DND-41 (cell line): ENCODE measurements around the gene MACROD1.

Source experiments
- EZH2 ChIP-seq: IDR thresholded peaks from 3 replicates; pipeline ENCODE4 v1.6.1; 2012; ENCODE audit warnings: borderline replicate concordance, low read depth, mild to moderate bottlenecking, moderate library complexity, low read length, inconsistent platforms; ENCODE audit not compliant: severe bottlenecking
- TF ChIP-seq, protein P1 (sequence below): IDR thresholded peaks from 2 replicates; pipeline ENCODE4 v1.5.1; 2012; ENCODE audit warnings: borderline replicate concordance, low read length, moderate library complexity, mild to moderate bottlenecking; ENCODE audit not compliant: poor library complexity, severe bottlenecking; ENCODE audit errors: extremely low read depth

DNA sequence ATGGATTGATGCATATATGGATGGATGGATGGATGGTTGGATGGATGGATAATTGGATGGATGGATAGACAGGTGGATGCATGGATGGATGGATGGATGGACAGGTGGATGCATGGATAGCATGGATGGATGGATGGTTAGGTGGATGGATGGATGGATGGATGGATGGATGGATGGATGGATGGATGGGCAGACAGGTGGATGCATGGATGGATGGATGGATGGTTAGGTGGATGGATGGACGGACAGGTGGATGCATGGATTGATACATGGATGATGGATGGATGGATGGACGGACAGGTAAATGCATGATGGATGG, 52.5 kb downstream of the MACROD1 start:
- TF ChIP-seq, protein P1, sequence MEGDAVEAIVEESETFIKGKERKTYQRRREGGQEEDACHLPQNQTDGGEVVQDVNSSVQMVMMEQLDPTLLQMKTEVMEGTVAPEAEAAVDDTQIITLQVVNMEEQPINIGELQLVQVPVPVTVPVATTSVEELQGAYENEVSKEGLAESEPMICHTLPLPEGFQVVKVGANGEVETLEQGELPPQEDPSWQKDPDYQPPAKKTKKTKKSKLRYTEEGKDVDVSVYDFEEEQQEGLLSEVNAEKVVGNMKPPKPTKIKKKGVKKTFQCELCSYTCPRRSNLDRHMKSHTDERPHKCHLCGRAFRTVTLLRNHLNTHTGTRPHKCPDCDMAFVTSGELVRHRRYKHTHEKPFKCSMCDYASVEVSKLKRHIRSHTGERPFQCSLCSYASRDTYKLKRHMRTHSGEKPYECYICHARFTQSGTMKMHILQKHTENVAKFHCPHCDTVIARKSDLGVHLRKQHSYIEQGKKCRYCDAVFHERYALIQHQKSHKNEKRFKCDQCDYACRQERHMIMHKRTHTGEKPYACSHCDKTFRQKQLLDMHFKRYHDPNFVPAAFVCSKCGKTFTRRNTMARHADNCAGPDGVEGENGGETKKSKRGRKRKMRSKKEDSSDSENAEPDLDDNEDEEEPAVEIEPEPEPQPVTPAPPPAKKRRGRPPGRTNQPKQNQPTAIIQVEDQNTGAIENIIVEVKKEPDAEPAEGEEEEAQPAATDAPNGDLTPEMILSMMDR = no peak
- no peak for TF ChIP-seq EZH2
